ENCODE data around the gene BTN2A1. TPM values are rescaled to one million over a fixed set of nuclear protein-coding genes. Genes with fewer than 3 reads are reported as not detected.

BTN2A1 gene
- total and polyA plus RNA-seq, 10 of the 15 experiments (the other 5 are each of a cell fraction or from before 2014, with no cell fraction given), result 8.2 to 28.0 (median 15.8) TPM

DNA sequence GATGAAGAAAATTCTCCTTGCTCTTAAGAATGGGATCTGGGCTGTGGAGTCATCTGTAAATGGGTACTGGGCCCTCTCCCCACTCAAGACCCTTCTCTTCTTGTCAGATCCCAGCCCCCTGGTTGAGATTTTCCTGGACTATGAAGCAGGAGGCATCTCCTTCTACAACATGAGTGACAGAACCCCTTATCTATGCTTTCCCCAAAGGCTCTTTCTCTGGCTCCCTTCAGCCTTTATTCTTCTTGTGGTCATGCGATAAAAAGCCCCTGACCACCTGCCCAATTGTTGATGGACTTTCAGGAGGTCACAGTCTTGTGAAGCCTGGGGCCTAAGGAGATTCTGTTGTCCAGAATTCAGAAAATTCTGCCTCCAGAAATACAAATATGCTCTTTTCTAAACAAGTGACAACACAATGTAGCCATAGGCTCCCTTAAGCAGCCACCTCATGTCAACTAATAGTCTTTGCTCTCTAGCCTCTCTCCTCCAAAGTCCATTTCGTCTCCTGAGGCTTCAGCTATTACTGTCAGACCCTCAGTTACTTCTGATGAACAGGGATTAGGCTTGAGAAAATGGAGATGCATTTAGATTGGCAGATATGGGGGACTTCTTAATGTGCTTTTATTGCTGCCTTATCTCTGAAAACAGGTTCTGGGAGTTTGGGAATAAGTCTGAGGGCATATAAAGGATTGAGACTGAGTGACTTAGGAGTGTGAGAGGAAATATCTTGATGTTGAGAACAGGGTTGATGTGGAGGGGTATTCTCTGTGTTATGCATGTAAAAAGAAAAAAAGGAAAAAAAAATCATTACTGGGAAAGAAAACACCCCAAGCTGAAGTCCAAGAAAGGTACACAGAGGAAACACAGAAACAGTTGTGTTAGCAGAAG lies 20.6 kb downstream of the BTN2A1 start:
- ChIA-PET POLR2A (interaction anchor here (0.8 to 1.2 kb wide), 3 partner anchors 12 to 32 kb away, joined by 3 to 7 read pairs (median 3); no protein-coding TSS in a partner anchor), CTCF (no interaction called here), RAD21 (ENCODE audit: unreplicated experiment) (interaction anchor here (1.0 kb wide), 2 partner anchors 11 to 112 kb away, joined by 3 to 4 read pairs; no protein-coding TSS in a partner anchor), SMC1A (ENCODE audit: uncharacterized antibody, unreplicated experiment) (interaction anchor here (0.5 to 1.9 kb wide), 5 partner anchors 14 to 91 kb away, joined by 3 to 4 read pairs (median 3); no protein-coding TSS in a partner anchor)
- H3K4me1 ChIP-seq (ENCODE audit: control insufficient read depth, insufficient read depth, low read length), result peaks cover 19% of the 10 kb centered on the region
- no peaks in the 10 kb centered on the region for H3K36me3 ChIP-seq (ENCODE audit: control insufficient read depth in 2 of 2, insufficient read depth in 2 of 2, low read length in 1 of 2)
- 47% methylated on average over 2 of the region's 2 CpGs for WGBS (ENCODE audit: insufficient coverage, insufficient replicate concordance, low lambda C conversion rate, missing lambda C conversion rate)
- in situ Hi-C loops (cut with MboI) (no loop called here), intact Hi-C loops (cut with micrococcal nuclease; ENCODE audit: unreplicated experiment) (no loop called here)
- ATAC-seq (no peak), DNase-seq (ENCODE audit: low read depth, low spot score) (no peak), FAIRE-seq (no peak)
- no peaks in the 10 kb centered on the region for H3K9me3 ChIP-seq (replicated peaks; ENCODE audit: control insufficient read depth, insufficient read depth, low read length)
- peaks cover 13% of the 10 kb centered on the region for H3K79me2 ChIP-seq (ENCODE audit: control insufficient read depth, insufficient read depth, low read length)
- no peak overlapping the region for H3K27ac ChIP-seq (ENCODE audit: control insufficient read depth, insufficient read depth)
- H2AFZ ChIP-seq (ENCODE audit: control insufficient read depth, low read depth, low read length), result no peak overlapping the region
- H3K4me2 ChIP-seq (ENCODE audit: control insufficient read depth, insufficient read depth), result no peak overlapping the region
- no TSS peak for BruUV-seq (replicated peaks)
- H3K9ac ChIP-seq (ENCODE audit: control insufficient read depth, insufficient read depth, low read length), result no peak overlapping the region
- H3K4me3 ChIP-seq, result no peak overlapping the region
- H4K20me1 ChIP-seq (ENCODE audit: control insufficient read depth, insufficient read depth), result no peaks in the 10 kb centered on the region
- no peaks in the 10 kb centered on the region for H3K27me3 ChIP-seq (replicated peaks in 1 of 2; ENCODE audit: control insufficient read depth in 2 of 2, insufficient read depth in 2 of 2, low read length in 1 of 2)
- no peak for TF ChIP-seq POLR2A (IDR thresholded peaks at IDR 0.05; ENCODE audit: low read depth, low read length)
- no peak for TF ChIP-seq ZBTB4 (CRISPR knock-in tag; IDR thresholded peaks at IDR 0.05)
- TF ChIP-seq, protein P1, sequence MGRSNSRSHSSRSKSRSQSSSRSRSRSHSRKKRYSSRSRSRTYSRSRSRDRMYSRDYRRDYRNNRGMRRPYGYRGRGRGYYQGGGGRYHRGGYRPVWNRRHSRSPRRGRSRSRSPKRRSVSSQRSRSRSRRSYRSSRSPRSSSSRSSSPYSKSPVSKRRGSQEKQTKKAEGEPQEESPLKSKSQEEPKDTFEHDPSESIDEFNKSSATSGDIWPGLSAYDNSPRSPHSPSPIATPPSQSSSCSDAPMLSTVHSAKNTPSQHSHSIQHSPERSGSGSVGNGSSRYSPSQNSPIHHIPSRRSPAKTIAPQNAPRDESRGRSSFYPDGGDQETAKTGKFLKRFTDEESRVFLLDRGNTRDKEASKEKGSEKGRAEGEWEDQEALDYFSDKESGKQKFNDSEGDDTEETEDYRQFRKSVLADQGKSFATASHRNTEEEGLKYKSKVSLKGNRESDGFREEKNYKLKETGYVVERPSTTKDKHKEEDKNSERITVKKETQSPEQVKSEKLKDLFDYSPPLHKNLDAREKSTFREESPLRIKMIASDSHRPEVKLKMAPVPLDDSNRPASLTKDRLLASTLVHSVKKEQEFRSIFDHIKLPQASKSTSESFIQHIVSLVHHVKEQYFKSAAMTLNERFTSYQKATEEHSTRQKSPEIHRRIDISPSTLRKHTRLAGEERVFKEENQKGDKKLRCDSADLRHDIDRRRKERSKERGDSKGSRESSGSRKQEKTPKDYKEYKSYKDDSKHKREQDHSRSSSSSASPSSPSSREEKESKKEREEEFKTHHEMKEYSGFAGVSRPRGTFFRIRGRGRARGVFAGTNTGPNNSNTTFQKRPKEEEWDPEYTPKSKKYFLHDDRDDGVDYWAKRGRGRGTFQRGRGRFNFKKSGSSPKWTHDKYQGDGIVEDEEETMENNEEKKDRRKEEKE (IDR thresholded peaks at IDR 0.05), result no peak
- no peak for TF ChIP-seq NR2C2 (IDR thresholded peaks at IDR 0.05; ENCODE audit: borderline replicate concordance, control insufficient read depth, insufficient read length, low read depth)
- TF ChIP-seq SIX5 (IDR thresholded peaks at IDR 0.05; ENCODE audit: low read depth, low read length, severe bottlenecking), result no peak
- TF ChIP-seq MYB (IDR thresholded peaks at IDR 0.05; ENCODE audit: borderline replicate concordance, low read depth, low read length), result no peak
- no peak for TF ChIP-seq ZBED1 (IDR thresholded peaks at IDR 0.05; ENCODE audit: borderline replicate concordance)
- no peak for TF ChIP-seq PML (IDR thresholded peaks at IDR 0.05; ENCODE audit: low read length)
- TF ChIP-seq CHD2 (IDR thresholded peaks at IDR 0.05; ENCODE audit: borderline replicate concordance, low read depth, low read length), result no peak
- TF ChIP-seq TCF3 (IDR thresholded peaks at IDR 0.05; ENCODE audit: borderline replicate concordance, insufficient read depth, low read depth, low read length), result no peak
- TF ChIP-seq, protein P2, sequence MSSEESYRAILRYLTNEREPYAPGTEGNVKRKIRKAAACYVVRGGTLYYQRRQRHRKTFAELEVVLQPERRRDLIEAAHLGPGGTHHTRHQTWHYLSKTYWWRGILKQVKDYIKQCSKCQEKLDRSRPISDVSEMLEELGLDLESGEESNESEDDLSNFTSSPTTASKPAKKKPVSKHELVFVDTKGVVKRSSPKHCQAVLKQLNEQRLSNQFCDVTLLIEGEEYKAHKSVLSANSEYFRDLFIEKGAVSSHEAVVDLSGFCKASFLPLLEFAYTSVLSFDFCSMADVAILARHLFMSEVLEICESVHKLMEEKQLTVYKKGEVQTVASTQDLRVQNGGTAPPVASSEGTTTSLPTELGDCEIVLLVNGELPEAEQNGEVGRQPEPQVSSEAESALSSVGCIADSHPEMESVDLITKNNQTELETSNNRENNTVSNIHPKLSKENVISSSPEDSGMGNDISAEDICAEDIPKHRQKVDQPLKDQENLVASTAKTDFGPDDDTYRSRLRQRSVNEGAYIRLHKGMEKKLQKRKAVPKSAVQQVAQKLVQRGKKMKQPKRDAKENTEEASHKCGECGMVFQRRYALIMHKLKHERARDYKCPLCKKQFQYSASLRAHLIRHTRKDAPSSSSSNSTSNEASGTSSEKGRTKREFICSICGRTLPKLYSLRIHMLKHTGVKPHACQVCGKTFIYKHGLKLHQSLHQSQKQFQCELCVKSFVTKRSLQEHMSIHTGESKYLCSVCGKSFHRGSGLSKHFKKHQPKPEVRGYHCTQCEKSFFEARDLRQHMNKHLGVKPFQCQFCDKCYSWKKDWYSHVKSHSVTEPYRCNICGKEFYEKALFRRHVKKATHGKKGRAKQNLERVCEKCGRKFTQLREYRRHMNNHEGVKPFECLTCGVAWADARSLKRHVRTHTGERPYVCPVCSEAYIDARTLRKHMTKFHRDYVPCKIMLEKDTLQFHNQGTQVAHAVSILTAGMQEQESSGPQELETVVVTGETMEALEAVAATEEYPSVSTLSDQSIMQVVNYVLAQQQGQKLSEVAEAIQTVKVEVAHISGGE (CRISPR knock-in tag; IDR thresholded peaks at IDR 0.05), result no peak
- TF ChIP-seq SRF (IDR thresholded peaks at IDR 0.05; ENCODE audit: low read depth in 2 of 2, low read length in 2 of 2), result no peak
- no peak for TF ChIP-seq ASH2L (IDR thresholded peaks at IDR 0.05; ENCODE audit: borderline replicate concordance, low read depth)

All from GM12878 (cell line).